Fibroblast of pulmonary artery (primary cell): Measurements from ENCODE around the gene A3GALT2.
A peak's percentile ranks its signal among the peaks of the same experiment; 100 is the strongest.

Source experiments
- DNase-seq: peaks from one replicate; pipeline ENCODE4 v3.0.0-alpha.2; 2010; ENCODE audit warnings: low read depth
- H3K4me3 ChIP-seq: replicated peaks from 2 replicates; pipeline ENCODE4 v1.5.1; 2011; ENCODE audit warnings: low read depth, mild to moderate bottlenecking, control low read depth, low read length, moderate library complexity
- CTCF ChIP-seq: IDR thresholded peaks from 2 replicates; pipeline ENCODE4 v1.5.1; 2011; ENCODE audit warnings: mild to moderate bottlenecking, control low read depth, low read length, inconsistent platforms; ENCODE audit errors: missing control alignments

Gene A3GALT2

DNA sequence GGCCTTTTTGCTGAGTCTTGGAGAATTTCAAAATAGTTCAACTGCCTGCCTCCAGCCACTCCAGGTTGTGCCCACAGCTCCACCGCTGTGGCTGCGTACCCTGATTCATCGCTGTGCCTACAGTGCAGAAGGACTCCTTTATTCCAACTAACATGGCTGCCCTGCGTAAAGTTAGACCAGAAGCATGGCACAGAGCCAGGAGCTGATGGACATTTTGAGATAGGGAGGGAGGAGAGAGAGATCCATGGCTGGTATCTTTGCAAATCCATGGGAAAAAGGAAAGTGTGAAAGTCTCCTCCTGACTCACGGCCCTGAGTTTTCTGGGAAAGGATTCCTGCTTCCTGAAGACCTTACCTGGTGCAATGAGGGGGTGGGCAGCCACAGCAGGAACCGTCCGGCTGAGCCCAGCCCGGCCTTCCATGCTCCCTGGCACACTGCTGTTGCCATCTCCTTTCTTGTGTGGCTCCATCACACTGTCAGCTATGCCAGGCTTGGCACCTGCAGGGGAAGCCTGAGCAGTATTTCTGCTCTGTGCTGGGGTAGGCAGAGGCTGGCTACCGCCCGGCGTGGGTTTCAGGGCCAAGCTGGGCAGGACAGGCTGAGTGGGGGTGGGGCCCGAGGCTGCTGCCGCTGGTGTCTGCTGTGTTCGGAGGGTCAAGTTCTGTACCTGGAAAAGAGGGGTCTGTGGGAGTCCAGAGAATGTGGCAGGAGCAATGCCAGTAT, 46.0 kb upstream of the A3GALT2 start:
- H3K4me3 ChIP-seq, result no peak overlapping the region

GRCh38 chr1:33365560-33365997, 44.7 kb upstream of the A3GALT2 start:
- no peak for TF ChIP-seq CTCF

More for the DNA sequence above, 46.0 kb upstream of the A3GALT2 start:
- TF ChIP-seq CTCF, result no peak
- DNase-seq, result no peak

DNA sequence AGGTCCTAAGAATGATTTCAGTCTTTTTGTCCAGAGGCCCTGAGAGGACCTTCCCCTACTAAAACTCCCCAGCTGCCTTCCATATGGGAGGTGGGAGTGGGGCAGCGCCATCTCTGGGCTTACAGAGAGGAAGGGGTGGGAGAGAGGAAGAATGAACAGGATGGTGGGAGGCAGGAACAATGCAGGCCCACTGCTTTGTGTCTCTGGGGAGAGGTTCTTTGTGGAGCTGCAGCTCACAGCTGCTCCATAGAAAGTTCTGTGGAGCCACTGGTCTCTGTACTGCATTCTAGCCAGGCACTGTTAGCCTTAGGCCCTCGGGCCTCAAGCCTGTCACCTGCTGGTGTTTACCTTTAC, 43.6 kb upstream of the A3GALT2 start:
- no peak overlapping the region for H3K4me3 ChIP-seq
- no peak for TF ChIP-seq CTCF
- peak; percentile 60 for DNase-seq

More at GRCh38 chr1:33365560-33365997, 44.7 kb upstream of the A3GALT2 start:
- H3K4me3 ChIP-seq, result no peak overlapping the region
- peak; percentile 71 for DNase-seq

- no peak overlapping the region for H3K4me3 ChIP-seq
- TF ChIP-seq CTCF, result no peak
- DNase-seq, result no peak
Measured at GRCh38 chr1:33363470-33363861, 42.6 kb upstream of the A3GALT2 start.

- TF ChIP-seq CTCF, result no peak
- no peak overlapping the region for H3K4me3 ChIP-seq
- no peak for DNase-seq
Measured at GRCh38 chr1:33363021-33363420, 42.1 kb upstream of the A3GALT2 start.

- no peak overlapping the region for H3K4me3 ChIP-seq
- DNase-seq, result peak; percentile 84
- no peak for TF ChIP-seq CTCF
Measured at GRCh38 chr1:33361532-33362235, 40.8 kb upstream of the A3GALT2 start.
